NK-92 (cell line): ENCODE results near the gene CCDC71.

Source experiments
- DNase-seq: peaks from one replicate; lab custom pipeline; 2025; ENCODE audit not compliant: unreplicated experiment; lab: John Stamatoyannopoulos, UW

The CCDC71 gene

DNA sequence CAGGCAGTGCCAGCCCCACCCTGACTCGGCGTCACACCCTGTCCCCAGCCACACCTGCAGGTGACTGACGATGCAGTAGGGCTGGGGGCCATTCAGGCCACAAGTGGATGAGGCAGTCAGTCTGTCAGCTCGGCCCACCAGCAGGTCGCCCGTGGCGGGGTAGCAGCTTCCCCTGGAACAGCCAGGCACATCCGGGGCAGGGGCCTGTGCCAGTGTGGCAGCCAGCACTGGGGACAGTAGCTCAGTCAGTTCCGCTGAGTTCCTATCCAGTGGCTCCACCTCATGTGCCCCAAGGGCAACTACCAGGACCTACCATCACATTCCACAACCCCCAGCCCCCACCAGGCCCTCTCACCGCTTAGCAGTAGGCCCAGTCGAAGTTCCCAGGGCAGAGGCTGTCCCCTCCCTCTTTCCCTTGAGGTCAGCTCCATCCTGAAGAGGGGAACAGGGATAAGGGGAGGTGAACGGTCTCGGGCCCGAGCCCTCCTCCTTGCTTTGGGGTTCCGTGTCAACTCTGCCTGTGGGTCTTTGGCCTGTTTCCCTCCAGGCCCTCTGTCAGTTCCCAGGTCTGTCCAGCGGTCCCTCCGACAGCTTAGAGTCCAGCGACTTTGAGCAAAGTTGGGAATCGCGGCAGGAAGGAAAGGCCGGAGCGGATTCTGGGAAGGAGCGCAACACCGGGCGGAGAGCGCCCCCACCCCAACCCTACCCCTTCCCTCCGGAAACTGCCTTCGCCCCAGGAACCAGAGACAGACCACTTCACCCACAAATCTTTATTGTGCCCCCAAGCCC is 33.5 kb downstream of the CCDC71 start, which contains the start of gene LAMB2:
Gene LAMB2 (minus strand): TSS at position 614 of the 789 bp plus-strand sequence. CDS start 183 bp downstream, at position 431.
- DNase-seq: no peak

- DNase-seq: no peak
These were observed 34.1 kb downstream of the CCDC71 start for GRCh38 chr3:49132073-49132436.

- DNase-seq: no peak
These were observed 34.6 kb downstream of the CCDC71 start for GRCh38 chr3:49131576-49131975.

DNA sequence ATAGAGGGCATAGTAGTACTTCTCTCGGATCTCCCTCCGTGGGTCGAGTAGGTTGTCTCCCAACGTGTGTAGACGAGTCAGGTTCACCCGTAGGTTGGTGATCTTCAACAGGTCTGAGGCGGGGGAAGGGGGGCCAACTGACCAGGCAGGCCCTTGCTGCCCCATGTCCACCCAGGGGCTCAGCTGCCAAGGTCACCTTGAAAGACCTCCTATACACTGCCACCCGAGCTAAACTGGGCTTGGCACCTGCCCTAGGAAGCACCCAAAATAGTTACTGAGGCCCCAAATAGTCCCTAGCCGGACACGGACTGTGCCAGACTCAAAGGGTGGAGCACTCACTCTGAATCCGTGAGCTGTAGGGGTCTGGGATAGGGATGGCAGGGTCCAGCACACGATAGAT is 35.1 kb downstream of the CCDC71 start:
- DNase-seq: no peak

DNA sequence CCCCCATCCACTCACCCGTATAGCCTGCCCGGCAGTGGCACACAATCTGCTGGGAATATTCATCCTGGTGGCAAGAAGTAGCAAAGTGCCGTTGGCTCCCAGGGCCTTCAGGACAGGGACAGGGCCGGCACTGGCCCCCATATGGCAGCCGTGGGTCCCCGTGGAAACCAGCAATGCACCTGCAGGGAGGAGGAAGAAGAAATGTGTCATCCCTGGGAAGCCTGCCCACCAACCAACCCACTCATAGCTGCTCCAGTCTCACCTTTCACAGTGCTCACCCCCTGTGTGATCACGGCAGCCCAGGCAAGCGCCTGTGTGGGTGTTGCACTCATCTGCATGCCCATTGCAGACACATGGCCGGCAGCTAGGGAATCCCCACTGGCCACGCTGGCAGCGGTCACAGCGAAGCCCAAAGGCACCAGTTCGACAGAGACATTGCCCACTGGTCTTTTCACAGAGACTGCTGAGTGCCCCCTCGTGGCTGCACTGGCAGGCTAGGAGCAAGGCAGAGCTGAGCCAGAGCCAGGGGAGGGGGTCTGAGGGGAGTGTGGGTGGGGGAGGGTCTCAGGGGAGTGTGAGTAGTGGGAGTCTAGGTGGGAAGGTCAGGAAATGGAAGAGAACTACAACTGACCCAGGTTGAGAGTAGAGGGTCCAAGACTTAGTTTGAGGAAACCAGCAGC is 41.0 kb downstream of the CCDC71 start:
- no peak for DNase-seq

- DNase-seq: no peak
These were observed 41.9 kb downstream of the CCDC71 start for GRCh38 chr3:49124203-49124602.

DNA sequence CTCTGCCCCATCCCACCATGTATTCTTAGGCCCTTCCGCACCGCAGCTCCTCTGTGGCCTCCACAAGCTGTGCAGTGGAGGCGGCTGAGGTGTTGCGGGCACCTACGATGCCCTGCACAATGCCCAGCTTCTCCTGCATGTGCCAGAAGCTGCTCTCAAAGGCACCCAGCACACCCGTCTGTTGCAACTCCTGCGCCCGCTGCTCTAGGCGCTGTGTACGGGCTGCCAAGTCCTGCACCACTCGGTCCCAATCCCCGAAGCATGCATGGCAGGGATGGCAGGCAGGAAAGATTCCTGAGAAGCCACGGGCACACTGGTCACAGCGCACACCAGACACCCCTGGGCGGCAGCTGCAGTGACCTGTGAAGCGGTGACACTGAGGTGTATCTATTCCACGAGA is 42.4 kb downstream of the CCDC71 start:
- DNase-seq: no peak

DNA sequence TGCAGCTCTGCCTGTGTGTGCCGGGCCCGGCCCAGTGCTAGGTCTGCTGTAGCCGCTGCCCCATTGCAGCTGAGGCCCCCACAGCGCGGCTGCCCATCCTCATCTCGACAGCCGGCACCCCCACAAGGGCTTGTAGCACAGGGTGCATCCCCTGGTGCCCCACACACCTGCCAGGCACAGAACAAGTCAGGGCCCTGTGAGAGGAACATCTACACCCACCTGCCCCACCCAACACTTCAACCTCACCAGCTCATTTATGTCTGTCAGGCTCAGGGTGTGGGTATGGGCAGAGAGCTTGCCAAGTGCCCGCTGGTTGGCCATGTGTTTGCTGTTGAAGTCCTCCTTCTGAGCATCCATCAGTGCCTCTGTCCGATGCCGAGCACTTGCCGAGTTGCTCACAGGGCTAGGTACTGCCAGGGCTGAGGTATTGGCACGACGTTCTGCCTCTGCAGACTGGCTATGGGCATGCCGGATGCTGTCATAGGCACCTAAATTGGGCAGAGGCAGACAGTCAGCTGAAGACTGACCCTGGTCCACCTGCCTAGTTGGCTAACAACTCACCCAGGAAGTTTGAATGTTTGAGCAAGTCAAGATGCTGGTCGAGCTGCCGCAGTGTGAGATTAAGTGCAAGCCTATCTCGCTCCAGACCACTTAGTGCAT is 43.1 kb downstream of the CCDC71 start:
- DNase-seq: no peak

- no peak for DNase-seq
These were observed 43.7 kb downstream of the CCDC71 start for GRCh38 chr3:49122451-49122850.

DNA sequence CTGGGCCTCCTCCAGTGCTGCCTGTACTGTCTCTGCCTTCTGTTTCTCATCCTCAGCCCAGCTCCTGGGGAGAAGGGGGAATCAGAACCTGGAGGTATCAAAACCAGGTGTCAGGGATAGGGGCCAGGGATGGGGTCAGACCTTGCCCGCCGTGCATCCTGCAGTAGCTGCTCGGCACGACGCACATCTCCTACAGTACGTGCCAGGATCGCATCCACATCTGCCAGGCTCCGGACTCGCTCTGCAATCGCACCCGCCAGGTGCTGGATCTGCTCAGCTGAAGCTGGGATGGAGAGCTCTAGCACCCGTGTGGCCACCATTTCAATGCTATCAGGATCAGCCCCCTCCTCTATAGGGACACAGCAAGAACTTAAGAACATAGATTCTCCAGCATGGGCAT is 44.1 kb downstream of the CCDC71 start:
- DNase-seq: no peak

GRCh38 chr3:49121132-49121736 is 44.9 kb downstream of the CCDC71 start:
- DNase-seq: no peak

GRCh38 chr3:49120438-49121131 is 45.5 kb downstream of the CCDC71 start, which contains the start of gene USP19:
USP19 (minus strand) TSS chr3:49120823; CDS start chr3:49119145, 1,678 bp downstream.
- DNase-seq: peak; percentile 68

- DNase-seq: no peak
These were observed 46.1 kb downstream of the CCDC71 start for GRCh38 chr3:49120096-49120437.

DNA sequence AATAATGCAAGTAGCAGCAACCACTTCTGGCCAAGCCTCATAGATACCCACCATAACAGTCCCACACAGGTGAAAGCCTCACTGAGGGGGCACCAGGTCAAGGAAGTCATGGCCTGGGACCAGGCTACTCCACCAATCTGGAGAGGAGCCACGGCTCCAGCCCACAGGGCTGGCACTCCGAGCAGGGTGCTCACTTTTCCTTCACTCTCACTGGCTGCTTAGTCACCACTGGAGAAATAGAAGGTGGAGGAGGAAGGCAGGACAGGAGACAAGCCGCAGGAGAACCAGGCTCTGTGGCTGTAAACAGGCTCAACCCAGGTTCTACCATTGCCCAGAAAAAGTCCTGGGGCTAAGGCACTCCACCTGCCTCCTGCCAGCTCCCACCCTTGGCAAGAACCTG is 46.7 kb downstream of the CCDC71 start:
- DNase-seq: no peak

DNA sequence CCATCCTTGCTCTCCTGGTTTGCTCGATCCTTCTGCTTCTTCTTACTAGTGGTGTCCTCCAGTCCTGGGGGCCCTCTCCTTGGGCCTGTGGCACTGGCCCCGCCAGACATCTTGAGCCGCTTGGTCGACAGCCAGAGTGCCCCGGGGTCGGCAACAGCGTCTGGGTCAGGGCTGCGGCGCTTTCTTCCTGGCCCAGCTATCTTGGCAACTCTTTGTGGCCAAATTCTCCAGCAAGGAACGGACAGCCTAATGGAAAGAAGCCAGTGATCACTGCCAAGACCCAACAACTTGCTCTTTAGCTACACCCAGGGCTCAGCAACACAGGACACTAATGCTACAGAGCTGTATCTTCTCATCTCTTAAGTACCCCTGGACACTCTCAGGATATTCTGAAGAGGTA is 47.1 kb downstream of the CCDC71 start:
- DNase-seq: no peak
